Activated B cell treated with CpG ODN at 0.5 μM for 24 hours (primary cell): ENCODE results near the gene MTURN. TPM values are rescaled to one million over a fixed set of nuclear protein-coding genes. Genes with fewer than 3 reads are reported as not detected.

Source experiments
- ATAC-seq: fragments of 200-7000 bp; cut with Tn5 transposase; one replicate; pipeline ENCODE4 v1.10.0; 2021; ENCODE audit warnings: low read depth, mild to moderate bottlenecking, moderate library complexity
- CTCF ChIA-PET: fragments of 350-600 bp; sonication (Branson Sonifier 250); formaldehyde crosslinking; loops from one replicate; lab custom pipeline; 2021; ENCODE audit warnings: antibody characterized with exemption; lab: Charles Lee
- POLR2A ChIA-PET: fragments of 350-600 bp; sonication (Branson Sonifier 250); formaldehyde crosslinking; loops from one replicate; lab custom pipeline; 2021; ENCODE audit warnings: antibody characterized with exemption; lab: Charles Lee
- DNase-seq: peaks from one replicate; pipeline ENCODE4 v3.0.0; 2022
- H3K27ac Mint-ChIP-seq: one replicate; pipeline ENCODE4 v1.8.0; 2020; ENCODE audit warnings: mixed read lengths
- H3K27me3 Mint-ChIP-seq: one replicate; pipeline ENCODE4 v1.8.0; 2021; ENCODE audit warnings: mixed read lengths
- H3K36me3 Mint-ChIP-seq: one replicate; pipeline ENCODE4 v1.8.0; 2021; ENCODE audit warnings: low read depth, mixed read lengths
- H3K4me1 Mint-ChIP-seq: one replicate; pipeline ENCODE4 v1.8.0; 2021; ENCODE audit warnings: mixed read lengths
- H3K4me3 Mint-ChIP-seq: one replicate; pipeline ENCODE4 v1.8.0; 2020; ENCODE audit warnings: mild to moderate bottlenecking, mixed read lengths
- H3K9me3 Mint-ChIP-seq: one replicate; pipeline ENCODE4 v1.8.0; 2020; ENCODE audit warnings: mixed read lengths
- CTCF ChIP-seq: fragments of 200-600 bp; IDR thresholded peaks from one replicate; pipeline ENCODE4 v1.8.0; 2022; ENCODE audit warnings: antibody characterized with exemption, mild to moderate bottlenecking
- intact Hi-C: fragments of 100-400 bp; cut with micrococcal nuclease; formaldehyde crosslinking; loops from one replicate; pipeline ENCODE4 v1.15.1; 2024
- total RNA-seq: library from RNA; stranded (reverse); gene quantifications from 2 replicates; pipeline ENCODE4 v1.2.3, GENCODE V29; 2022

Gene MTURN
- total RNA-seq, 1 donor from 2014 or later, result 4.6 TPM

- no peak for TF ChIP-seq CTCF
- ChIA-PET POLR2A (no interaction called here), CTCF (interaction anchor here (0.7 kb wide), 1 partner anchor 50 kb away, joined by 5 read pairs; no protein-coding TSS in a partner anchor)
- H3K4me3 Mint-ChIP-seq, result no peak overlapping the region
- H3K27me3 Mint-ChIP-seq, result no peaks in the 10 kb centered on the region
- intact Hi-C loops, result no loop called here
- H3K4me1 Mint-ChIP-seq, result peaks cover 8% of the 10 kb centered on the region
- H3K9me3 Mint-ChIP-seq, result peaks cover 9% of the 10 kb centered on the region
- DNase-seq (no peak), ATAC-seq (no peak)
- no peaks in the 10 kb centered on the region for H3K36me3 Mint-ChIP-seq
- no peak overlapping the region for H3K27ac Mint-ChIP-seq
Observed at GRCh38 chr7:30112103-30112713, 22.6 kb upstream of the MTURN start.

GRCh38 chr7:30113144-30113543 lies 21.6 kb upstream of the MTURN start:
- Mint-ChIP-seq H3K4me3 (no peak overlapping the region), H3K27ac (no peak overlapping the region), H3K4me1 (peaks cover 8% of the 10 kb centered on the region), H3K27me3 (no peaks in the 10 kb centered on the region), H3K9me3 (peaks cover 9% of the 10 kb centered on the region), H3K36me3 (no peaks in the 10 kb centered on the region)
- ChIA-PET POLR2A (no interaction called here), CTCF (interaction anchor here (0.7 kb wide), 1 partner anchor 51 kb away, joined by 5 read pairs; no protein-coding TSS in a partner anchor)
- TF ChIP-seq CTCF, result no peak
- ATAC-seq, result no peak
- intact Hi-C loops, result no loop called here
- DNase-seq, result no peak

GRCh38 chr7:30114536-30115238 lies 20.1 kb upstream of the MTURN start:
- H3K9me3 Mint-ChIP-seq, result peaks cover 9% of the 10 kb centered on the region
- POLR2A ChIA-PET, result no interaction called here
- no peak for ATAC-seq

GRCh38 chr7:30115709-30116297 lies 19.0 kb upstream of the MTURN start:
- ChIA-PET CTCF (no interaction called here), POLR2A (no interaction called here)
- Mint-ChIP-seq H3K27ac (no peak overlapping the region), H3K36me3 (no peaks in the 10 kb centered on the region), H3K27me3 (no peaks in the 10 kb centered on the region), H3K4me3 (no peak overlapping the region), H3K9me3 (peaks cover 9% of the 10 kb centered on the region), H3K4me1 (peaks cover 14% of the 10 kb centered on the region)
- intact Hi-C loops, result no loop called here
- no peak for DNase-seq
- no peak for TF ChIP-seq CTCF
- no peak for ATAC-seq

More at GRCh38 chr7:30114536-30115238, 20.1 kb upstream of the MTURN start:
- Mint-ChIP-seq H3K27me3 (no peaks in the 10 kb centered on the region), H3K36me3 (no peaks in the 10 kb centered on the region), H3K4me1 (peaks cover 9% of the 10 kb centered on the region), H3K27ac (no peak overlapping the region), H3K4me3 (no peak overlapping the region)
- DNase-seq, result no peak
- TF ChIP-seq CTCF, result no peak
- CTCF ChIA-PET, result no interaction called here
- intact Hi-C loops, result no loop called here

GRCh38 chr7:30116771-30117170 lies 18.0 kb upstream of the MTURN start:
- DNase-seq (no peak), ATAC-seq (no peak)
- TF ChIP-seq CTCF, result no peak
- H3K9me3 Mint-ChIP-seq, result peaks cover 9% of the 10 kb centered on the region
- peaks cover 14% of the 10 kb centered on the region for H3K4me1 Mint-ChIP-seq
- no peaks in the 10 kb centered on the region for H3K27me3 Mint-ChIP-seq
- no peaks in the 10 kb centered on the region for H3K36me3 Mint-ChIP-seq
- H3K27ac Mint-ChIP-seq, result no peak overlapping the region
- H3K4me3 Mint-ChIP-seq, result no peak overlapping the region
- ChIA-PET POLR2A (no interaction called here), CTCF (no interaction called here)
- intact Hi-C loops, result no loop called here
